K562 (cell line): Measurements from ENCODE around the gene CDKN2B-AS1. TPM values are rescaled to one million over a fixed set of nuclear protein-coding genes. Genes with fewer than 3 reads are reported as not detected.

Experiments
- ATAC-seq: fragments of 200-7000 bp; cut with Tn5 transposase; 3 replicates; pipeline ENCODE4 v1.9.1; 2020; ENCODE audit warnings: moderate library complexity
- BruUV-seq: library from RNA; stranded (reverse); fragments of 400-500 nt; replicated peaks from 2 replicates; lab custom pipeline; 2021; lab: Mats Ljungman, UMichigan
- CTCF ChIA-PET: fragments of 300-600 bp; formaldehyde crosslinking; extraction: SDS; loops from one replicate; lab custom pipeline; 2021; ENCODE audit warnings: low intra/inter-chr PET ratio; lab: Yijun Ruan, JAX
- POLR2A ChIA-PET: fragments of 300-600, 350-650 bp; sonication (Branson Sonifier 250); formaldehyde crosslinking; extraction: SDS; loops from one replicate; lab custom pipeline; 2021; ENCODE audit warnings: antibody characterized with exemption, inconsistent platforms; lab: Yijun Ruan, JAX
- DNase-seq, 4 experiments: peaks; one replicate each; pipeline versions ENCODE4 v3.0.0 to v3.0.0-alpha.2; 2011 to 2018; ENCODE audit warnings: low spot score in 3 of 4, mixed read lengths in 3 of 4; ENCODE audit errors: extremely low read depth in 1 of 4
- FAIRE-seq: peaks from 2 replicates; lab custom pipeline; 2011; peaks lifted over from hg19 to GRCh38; lab: Jason Lieb, UNC
- H2AFZ ChIP-seq: 2 replicates; pipeline ENCODE4 v1.6.0; 2011; ENCODE audit warnings: low read depth, low read length, control low read depth, inconsistent platforms
- H3K27ac ChIP-seq: fragments of 200-600 bp; 3 replicates; pipeline ENCODE4 v1.8.0; 2011; ENCODE audit warnings: low read depth, mild to moderate bottlenecking, control low read depth, inconsistent platforms, low read length, moderate library complexity, mixed read lengths; ENCODE audit errors: extremely low read depth
- H3K27me3 ChIP-seq, 2 experiments: fragments of 300-600 bp in 1 of 2; 2 replicates in 1 of 2; 3 replicates in 1 of 2; pipeline versions ENCODE4 v1.6.0 to v1.8.0; 2011; ENCODE audit warnings: inconsistent platforms in 2 of 2, low read length in 2 of 2, mild to moderate bottlenecking in 1 of 2, mixed read lengths in 1 of 2, moderate library complexity in 1 of 2; ENCODE audit not compliant: control insufficient read depth in 2 of 2, insufficient read depth in 2 of 2
- H3K36me3 ChIP-seq: fragments of 300-600 bp; 3 replicates; pipeline ENCODE4 v1.8.0; 2011; ENCODE audit warnings: mild to moderate bottlenecking, low read length, inconsistent platforms; ENCODE audit not compliant: control insufficient read depth, insufficient read depth
- H3K4me1 ChIP-seq, 2 experiments: fragments of 200-600 bp in 1 of 2; replicated peaks in 1 of 2; 2 replicates in 1 of 2; 3 replicates in 1 of 2; pipeline versions ENCODE4 v1.5.1 to v1.8.0; 2011; ENCODE audit warnings: inconsistent platforms in 2 of 2, low read length in 2 of 2, mild to moderate bottlenecking in 1 of 2, mixed read lengths in 1 of 2, moderate library complexity in 1 of 2; ENCODE audit not compliant: control insufficient read depth in 2 of 2, insufficient read depth in 2 of 2
- H3K4me2 ChIP-seq: 2 replicates; pipeline ENCODE4 v1.6.1; 2011; ENCODE audit warnings: low read length, control low read depth, inconsistent platforms, mixed read lengths; ENCODE audit not compliant: insufficient read depth
- H3K4me3 ChIP-seq: fragments of 200-600 bp; sonication (generic), shearing (Covaris generic); 2 replicates; pipeline ENCODE4 v1.5.1; 2016; ENCODE audit warnings: control low read depth, inconsistent platforms
- H3K79me2 ChIP-seq: fragments of 200-600 bp; 3 replicates; pipeline ENCODE4 v1.8.0; 2011; ENCODE audit warnings: low read length, inconsistent platforms; ENCODE audit not compliant: control insufficient read depth, insufficient read depth
- H3K9ac ChIP-seq, 2 experiments: 2 replicates each; pipeline versions ENCODE4 v1.6.0 to v1.6.1; 2011; ENCODE audit warnings: low read depth in 2 of 2, low read length in 2 of 2, control low read depth in 1 of 2, inconsistent platforms in 1 of 2, mild to moderate bottlenecking in 1 of 2, mixed read lengths in 1 of 2; ENCODE audit not compliant: insufficient read depth in 1 of 2
- H3K9me1 ChIP-seq: one replicate; pipeline ENCODE4 v1.6.0; 2011; ENCODE audit warnings: inconsistent platforms, mild to moderate bottlenecking, low read length, moderate library complexity; ENCODE audit not compliant: control insufficient read depth, insufficient read depth
- H3K9me3 ChIP-seq: replicated peaks from 2 replicates; pipeline ENCODE4 v1.5.1; 2011; ENCODE audit warnings: low read depth, low read length, inconsistent platforms; ENCODE audit not compliant: control insufficient read depth, insufficient read depth
- H4K20me1 ChIP-seq: replicated peaks from 2 replicates; pipeline ENCODE4 v1.6.1; 2011; ENCODE audit warnings: low read length, inconsistent platforms, mixed read lengths; ENCODE audit not compliant: control insufficient read depth, insufficient read depth
- ARID4B ChIP-seq: sonication (generic); formaldehyde crosslinking; IDR thresholded peaks from 2 replicates; pipeline ENCODE4 v1.8.0; 2022; ENCODE audit warnings: mild to moderate bottlenecking, missing genetic modification reagents
- CBX5 ChIP-seq: IDR thresholded peaks from 2 replicates; pipeline ENCODE4 v1.6.1; 2014; ENCODE audit warnings: low read depth, borderline replicate concordance
- CREBBP ChIP-seq: IDR thresholded peaks from one replicate; pipeline ENCODE4 v1.6.1; 2012; ENCODE audit warnings: low read depth, mild to moderate bottlenecking, control low read depth, inconsistent platforms, low read length
- ELK3 ChIP-seq: fragments of 450-650 bp; formaldehyde crosslinking; IDR thresholded peaks from 2 replicates; pipeline ENCODE4 v1.4.0; 2020; ENCODE audit warnings: mild to moderate bottlenecking
- MCM3 ChIP-seq: fragments of 450-650 bp; IDR thresholded peaks from 2 replicates; pipeline ENCODE4 v1.6.1; 2016
- NCOR1 ChIP-seq: fragments of 450-650 bp; IDR thresholded peaks from 2 replicates; pipeline ENCODE4 v1.6.1; 2016; ENCODE audit warnings: mild to moderate bottlenecking, moderate library complexity
- NR3C1 ChIP-seq: sonication (generic); formaldehyde crosslinking; IDR thresholded peaks from 2 replicates; pipeline ENCODE4 v1.8.1; 2022; ENCODE audit warnings: missing genetic modification reagents
- RBM15 ChIP-seq: fragments of 200-400 bp; formaldehyde crosslinking; IDR thresholded peaks from 2 replicates; pipeline ENCODE4 v1.6.1; 2018; ENCODE audit warnings: mild to moderate bottlenecking, low read length, moderate library complexity; ENCODE audit not compliant: insufficient read depth
- SP2 ChIP-seq: IDR thresholded peaks from 2 replicates; pipeline ENCODE4 v1.6.1; 2011; ENCODE audit warnings: mild to moderate bottlenecking, low read depth, low read length, moderate library complexity; ENCODE audit not compliant: poor library complexity, severe bottlenecking; ENCODE audit errors: extremely low read depth
- STAT5A ChIP-seq: IDR thresholded peaks from 2 replicates; pipeline ENCODE4 v1.6.1; 2012; ENCODE audit warnings: low read length, inconsistent platforms, borderline replicate concordance
- TRIM28 ChIP-seq: fragments of 450-650 bp; IDR thresholded peaks from 2 replicates; pipeline ENCODE4 v1.6.1; 2017
- ZNF76 ChIP-seq: fragments of 250-450 bp; sonication (Bioruptor Pico); IDR thresholded peaks from 2 replicates; pipeline ENCODE4 v1.4.0; 2020; ENCODE audit warnings: mild to moderate bottlenecking, moderate library complexity, borderline replicate concordance
- ZSCAN32 ChIP-seq: fragments of 450-650 bp; formaldehyde crosslinking; IDR thresholded peaks from 2 replicates; pipeline ENCODE4 v1.4.0; 2020; ENCODE audit warnings: mild to moderate bottlenecking, moderate library complexity
- WGBS: fragments of 100-300 bp; shearing (Covaris generic); methylation state at CpG from one replicate; pipeline ENCODE4 v1.1.6; 2016; ENCODE audit warnings: low coverage, mixed read lengths; ENCODE audit not compliant: insufficient coverage; ENCODE audit errors: missing lambda C conversion rate; 5-methylcytosine and 5-hydroxymethylcytosine counted together
- in situ Hi-C: fragments of 300-500 bp; cut with MboI; formaldehyde crosslinking; loops from 4 replicates; pipeline ENCODE4 v1.15.0; 2018; ENCODE audit warnings: inconsistent platforms, mixed read lengths
- intact Hi-C: fragments of 100-400 bp; cut with micrococcal nuclease; formaldehyde crosslinking; loops from 2 replicates; pipeline ENCODE4 v1.14.2; 2022
- polyA plus RNA-seq, 8 experiments: library from polyadenylated mRNA; depleted of rRNA in 4 of 8; stranded (reverse) in 5 of 8; unstranded in 3 of 8; fragments of >200 nt; fragmentation: Nextera tagmentation in 2 of 8; fragmentation: Illumina TruSeq in 1 of 8; extraction: Ambion mirVana in 2 of 8; extraction: Trizol in 1 of 8; gene quantifications; 2 replicates each; pipeline versions ENCODE4 v1.2.1 to v1.2.3, GENCODE V29; 2011 to 2014; ENCODE audit warnings: inconsistent platforms in 1 of 8, missing spikeins in 1 of 8
- total RNA-seq, 7 experiments: library from RNA; depleted of rRNA in 6 of 7; stranded (reverse); fragments of >200 nt in 6 of 7; fragmentation: Illumina TruSeq in 2 of 7; extraction: Trizol in 2 of 7; gene quantifications; 2 replicates each; pipeline versions ENCODE4 v1.2.1 to v1.2.3, GENCODE V29; 2011 to 2021; ENCODE audit warnings: low replicate concordance in 1 of 7
- TF ChIP-seq, protein P1 (sequence below): fragments of 250-450 bp; sonication (Bioruptor Pico); IDR thresholded peaks from 2 replicates; pipeline ENCODE4 v1.5.0; 2021; ENCODE audit warnings: mild to moderate bottlenecking, moderate library complexity

Gene CDKN2B-AS1
- total and polyA plus RNA-seq, 9 of the 15 experiments (the other 6 are each of a cell fraction or from before 2014, with no cell fraction given) = not detected

- intact Hi-C loops (no loop called here), in situ Hi-C loops (no loop called here)
- Histone ChIP-seq H3K4me3 (no peak overlapping the region), H3K4me2 (no peak overlapping the region), H4K20me1 (no peaks in the 10 kb centered on the region), H3K27me3 (no peaks in the 10 kb centered on the region), H3K36me3 (no peaks in the 10 kb centered on the region), H3K79me2 (no peaks in the 10 kb centered on the region), H3K9me3 (no peaks in the 10 kb centered on the region), H3K4me1 (no peaks in the 10 kb centered on the region), H3K9ac (no peak overlapping the region), H2AFZ (no peak overlapping the region), H3K9me1 (no peaks in the 10 kb centered on the region), H3K27ac (no peak overlapping the region)
- POLR2A ChIA-PET = no interaction called here
- CTCF ChIA-PET = no interaction called here
- no peak for FAIRE-seq
- no peak for ATAC-seq
- no peak for TF ChIP-seq ZSCAN32 (CRISPR knock-in tag)
- no peak for TF ChIP-seq NCOR1
- TF ChIP-seq ZNF76 (CRISPR knock-in tag) = no peak
- TF ChIP-seq RBM15 = no peak
- no peak for TF ChIP-seq ELK3
- no peak for TF ChIP-seq STAT5A
- no peak for TF ChIP-seq TRIM28
- no peak for TF ChIP-seq CBX5
- TF ChIP-seq, protein P1, sequence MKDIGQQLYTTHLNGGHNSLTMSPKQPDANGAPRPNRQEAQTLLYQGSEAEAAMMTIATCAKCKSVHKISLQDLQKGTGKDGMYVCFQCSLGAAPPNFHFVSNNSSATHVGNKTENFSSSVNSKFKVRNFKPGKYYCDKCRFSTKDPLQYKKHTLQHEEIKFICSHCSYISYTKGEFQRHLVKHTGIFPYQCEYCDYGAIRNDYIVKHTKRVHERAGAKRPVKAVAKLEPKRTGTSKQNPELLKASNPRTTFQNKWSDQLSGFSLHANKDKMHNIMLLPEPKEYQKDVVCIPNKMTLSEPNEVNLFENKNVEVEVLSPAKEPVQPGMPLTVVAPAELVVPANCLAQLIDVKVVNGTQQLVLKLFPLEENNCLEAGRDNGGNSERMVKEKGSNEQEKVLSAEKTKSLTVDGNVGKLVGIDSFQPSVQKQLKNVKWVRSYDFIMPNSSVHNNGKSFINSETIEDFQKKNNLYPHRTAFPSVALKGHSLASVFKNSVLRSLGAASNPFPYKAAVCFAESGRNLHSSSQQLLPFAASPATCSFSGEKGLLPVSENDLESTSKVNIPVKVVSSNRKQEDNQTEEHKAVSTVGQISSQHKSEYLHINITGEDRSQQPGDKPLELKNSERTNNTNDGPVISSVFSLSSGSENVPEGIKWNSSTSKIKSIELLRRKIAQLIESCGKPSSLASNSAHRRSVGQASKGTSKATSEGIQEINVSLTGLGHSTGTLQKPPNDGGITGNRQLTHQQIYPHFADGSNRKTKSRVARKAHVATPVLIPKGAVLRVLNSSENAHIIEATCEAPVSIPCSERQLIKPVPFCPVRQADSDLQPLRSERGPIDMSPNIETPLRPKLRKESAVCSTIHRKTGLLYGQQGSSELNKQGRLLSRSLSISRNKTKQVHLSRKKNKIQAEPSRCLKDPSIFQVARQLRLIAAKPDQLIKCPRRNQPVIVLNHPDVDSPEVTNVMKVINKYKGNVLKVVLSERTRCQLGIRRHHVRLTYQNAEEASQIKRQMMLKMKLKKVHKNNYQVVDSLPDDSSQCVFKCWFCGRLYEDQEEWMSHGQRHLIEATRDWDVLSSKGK = no peak
- no peak for TF ChIP-seq ARID4B (CRISPR knock-in tag)
- no peak for TF ChIP-seq MCM3
- TF ChIP-seq NR3C1 = no peak
- TF ChIP-seq CREBBP = no peak
- no peak for TF ChIP-seq SP2
- BruUV-seq = no TSS peak
- no CpG with 5 or more reads among the region's 6 CpGs for WGBS
- no peak for DNase-seq
These were observed 14.9 kb downstream of the CDKN2B-AS1 start for GRCh38 chr9:22009506-22009867.
